HepG2 (cell line): ENCODE measurements around the gene METRNL. TPM values are rescaled to one million over a fixed set of nuclear protein-coding genes. Genes with fewer than 3 reads are reported as not detected.

Experiments
- ATAC-seq: fragments of 200-7000 bp; cut with Tn5 transposase; 3 replicates; pipeline ENCODE4 v1.9.1; 2020; ENCODE audit warnings: mild to moderate bottlenecking, moderate library complexity
- BruUV-seq: library from RNA; stranded (reverse); fragments of 400-500 nt; replicated peaks from 2 replicates; lab custom pipeline; 2021; lab: Mats Ljungman, UMichigan
- CTCF ChIA-PET: fragments of 300-600 bp; formaldehyde crosslinking; extraction: SDS; loops from one replicate; lab custom pipeline; 2021; ENCODE audit warnings: low total read pairs, inconsistent platforms, low intra/inter-chr PET ratio; lab: Yijun Ruan, JAX
- POLR2A ChIA-PET: fragments of 350-600 bp; sonication (Branson Sonifier 250); formaldehyde crosslinking; loops from one replicate; lab custom pipeline; 2020; ENCODE audit warnings: antibody characterized with exemption, inconsistent platforms; lab: Yijun Ruan, JAX
- DNase-seq: peaks from one replicate; pipeline ENCODE4 v3.0.0-alpha.2; 2015; ENCODE audit warnings: low spot score
- FAIRE-seq: peaks from 3 replicates; lab custom pipeline; 2011; peaks lifted over from hg19 to GRCh38; lab: Jason Lieb, UNC
- H2AFZ ChIP-seq: one replicate; pipeline ENCODE4 v1.6.1; 2011; ENCODE audit warnings: low read length, inconsistent platforms
- H3K27ac ChIP-seq: fragments of 300-600 bp; 3 replicates; pipeline ENCODE4 v1.8.0; 2011; ENCODE audit warnings: mixed run types, mild to moderate bottlenecking, mixed read lengths, low read length, inconsistent platforms; ENCODE audit not compliant: insufficient read depth; ENCODE audit errors: extremely low read length
- H3K27me3 ChIP-seq, 2 experiments: fragments of 200-600 bp in 1 of 2; 2 replicates in 1 of 2; 3 replicates in 1 of 2; pipeline versions ENCODE4 v1.6.0 to v1.8.0; 2011; ENCODE audit warnings: low read length in 2 of 2, mild to moderate bottlenecking in 2 of 2, moderate library complexity in 2 of 2, inconsistent platforms in 1 of 2; ENCODE audit not compliant: insufficient read depth in 2 of 2, control insufficient read depth in 1 of 2
- H3K36me3 ChIP-seq, 2 experiments: fragments of 200-600 bp in 1 of 2; replicated peaks in 1 of 2; 2 replicates in 1 of 2; 3 replicates in 1 of 2; pipeline versions ENCODE4 v1.5.1 to v1.8.0; 2011; ENCODE audit warnings: low read length in 2 of 2, inconsistent platforms in 1 of 2; ENCODE audit not compliant: insufficient read depth in 2 of 2, control insufficient read depth in 1 of 2
- H3K4me1 ChIP-seq: 2 replicates; pipeline ENCODE4 v1.5.1; 2012; ENCODE audit warnings: low read length, inconsistent platforms; ENCODE audit not compliant: insufficient read depth
- H3K4me2 ChIP-seq: 2 replicates; pipeline ENCODE4 v1.6.0; 2011; ENCODE audit warnings: low read depth, low read length, inconsistent platforms
- H3K4me3 ChIP-seq, 3 experiments: fragments of 200-600 bp in 1 of 3; sonication (generic), shearing (Covaris generic) in 1 of 3; replicated peaks in 1 of 3; 2 replicates each; pipeline ENCODE4 v1.5.1; 2011 to 2016; ENCODE audit warnings: low read length in 3 of 3, inconsistent platforms in 2 of 3, low read depth in 2 of 3, mild to moderate bottlenecking in 2 of 3, control low read depth in 1 of 3, mixed read lengths in 1 of 3; ENCODE audit not compliant: insufficient read depth in 1 of 3
- H3K79me2 ChIP-seq: one replicate; pipeline ENCODE4 v1.6.1; 2011; ENCODE audit warnings: low read length, inconsistent platforms; ENCODE audit not compliant: insufficient read depth
- H3K9ac ChIP-seq: 2 replicates; pipeline ENCODE4 v1.6.0; 2011; ENCODE audit warnings: mild to moderate bottlenecking, low read depth, low read length, inconsistent platforms; ENCODE audit not compliant: insufficient read depth
- H3K9me3 ChIP-seq: 2 replicates; pipeline ENCODE4 v1.5.1; 2012; ENCODE audit warnings: mild to moderate bottlenecking, low read length
- H4K20me1 ChIP-seq: 2 replicates; pipeline ENCODE4 v1.6.0; 2011; ENCODE audit warnings: inconsistent platforms, mild to moderate bottlenecking, low read length, moderate library complexity; ENCODE audit not compliant: insufficient read depth
- AGO1 ChIP-seq: fragments of 200-400 bp; formaldehyde crosslinking; IDR thresholded peaks from 2 replicates; pipeline ENCODE4 v1.6.1; 2017; ENCODE audit warnings: mild to moderate bottlenecking, low read depth, low read length, moderate library complexity; ENCODE audit not compliant: poor library complexity, severe bottlenecking
- ARHGAP35 ChIP-seq: sonication (generic); formaldehyde crosslinking; IDR thresholded peaks from 2 replicates; pipeline ENCODE4 v1.9.0; 2022; ENCODE audit warnings: mild to moderate bottlenecking, inconsistent platforms, moderate library complexity, missing genetic modification reagents, borderline replicate concordance
- ATF7 ChIP-seq, 2 experiments: fragments of 450-650 bp in 1 of 2; sonication (generic) in 1 of 2; formaldehyde crosslinking in 1 of 2; IDR thresholded peaks; 2 replicates each; pipeline versions ENCODE4 v1.4.0 to v1.6.1; 2016 to 2020; ENCODE audit warnings: antibody characterized with exemption in 1 of 2, mild to moderate bottlenecking in 1 of 2, missing genetic modification reagents in 1 of 2
- FOXA3 ChIP-seq: IDR thresholded peaks from 2 replicates; pipeline ENCODE4 v1.6.1; 2016; ENCODE audit warnings: missing genetic modification reagents, missing compliant biosample characterization
- KLF13 ChIP-seq: sonication (generic); formaldehyde crosslinking; IDR thresholded peaks from 2 replicates; pipeline ENCODE4 v1.4.0; 2020; ENCODE audit warnings: mild to moderate bottlenecking, missing genetic modification reagents
- NRL ChIP-seq: sonication (generic); formaldehyde crosslinking; IDR thresholded peaks from 2 replicates; pipeline ENCODE4 v1.5.0; 2020; ENCODE audit warnings: missing genetic modification reagents, mild to moderate bottlenecking, moderate library complexity, borderline replicate concordance
- PLRG1 ChIP-seq: fragments of 450-650 bp; conservative IDR thresholded peaks from 2 replicates; pipeline ENCODE4 v1.6.1; 2016
- PPARG ChIP-seq: conservative IDR thresholded peaks from 2 replicates; pipeline ENCODE4 v1.6.1; 2016; ENCODE audit warnings: missing biosample characterization, missing genetic modification reagents
- RARA ChIP-seq: IDR thresholded peaks from 2 replicates; pipeline ENCODE4 v1.6.1; 2016; ENCODE audit warnings: missing genetic modification reagents, missing compliant biosample characterization
- ZBTB20 ChIP-seq: sonication (generic); formaldehyde crosslinking; IDR thresholded peaks from 2 replicates; pipeline ENCODE4 v1.8.1; 2023; ENCODE audit warnings: missing genetic modification reagents, low read depth, mild to moderate bottlenecking, borderline replicate concordance
- ZNF317 ChIP-seq: sonication (generic); formaldehyde crosslinking; IDR thresholded peaks from 2 replicates; pipeline ENCODE4 v1.5.0; 2020; ENCODE audit warnings: mild to moderate bottlenecking, missing genetic modification reagents
- ZNF337 ChIP-seq: sonication (generic); formaldehyde crosslinking; IDR thresholded peaks from 2 replicates; pipeline ENCODE4 v1.5.1; 2020; ENCODE audit warnings: missing genetic modification reagents, low read depth, mild to moderate bottlenecking, borderline replicate concordance
- ZNF383 ChIP-seq: sonication (generic); formaldehyde crosslinking; IDR thresholded peaks from 2 replicates; pipeline ENCODE4 v1.4.0; 2020; ENCODE audit warnings: missing genetic modification reagents, mild to moderate bottlenecking, borderline replicate concordance
- ZSCAN29 ChIP-seq: sonication (generic); formaldehyde crosslinking; conservative IDR thresholded peaks from 2 replicates; pipeline ENCODE4 v1.4.0; 2020; ENCODE audit warnings: mild to moderate bottlenecking, missing genetic modification reagents
- WGBS: methylation state at CpG from one replicate; pipeline ENCODE4 v1.1.6; 2017; ENCODE audit warnings: low lambda C conversion rate; 5-methylcytosine and 5-hydroxymethylcytosine counted together
- in situ Hi-C: cut with HindIII; loops from 2 replicates; pipeline ENCODE4 v1.10.0; 2017; ENCODE audit warnings: low pct_unique_long_range_greater_than_20kb; ENCODE audit not compliant: extremely low pct_ligation_motif_present
- intact Hi-C: fragments of 100-400 bp; cut with micrococcal nuclease; formaldehyde crosslinking; loops from one replicate; pipeline ENCODE4 v1.10.0; 2022; ENCODE audit not compliant: unreplicated experiment
- polyA plus RNA-seq, 8 experiments: library from polyadenylated mRNA; depleted of rRNA in 3 of 8; stranded (reverse) in 7 of 8; unstranded in 1 of 8; fragments of >200 nt; fragmentation: Illumina TruSeq in 4 of 8; extraction: Trizol in 4 of 8; gene quantifications; 2 replicates each; pipeline versions ENCODE4 v1.2.1 to v1.2.3, GENCODE V29; 2011 to 2016; ENCODE audit warnings: low read depth in 4 of 8, missing spikeins in 1 of 8, mixed read lengths in 1 of 8; ENCODE audit not compliant: insufficient read depth in 1 of 8
- total RNA-seq, 5 experiments: library from RNA; depleted of rRNA; stranded (reverse); fragments of >200 nt; fragmentation: Illumina TruSeq; extraction: Trizol; gene quantifications; 2 replicates each; pipeline ENCODE4 v1.2.3, GENCODE V29; 2016; ENCODE audit warnings: low read depth in 1 of 5

Gene METRNL
- total and polyA plus RNA-seq, 2 of the 13 experiments (the other 11 are each of a cell fraction or from before 2014, with no cell fraction given): 0.66 to 0.84 TPM

DNA sequence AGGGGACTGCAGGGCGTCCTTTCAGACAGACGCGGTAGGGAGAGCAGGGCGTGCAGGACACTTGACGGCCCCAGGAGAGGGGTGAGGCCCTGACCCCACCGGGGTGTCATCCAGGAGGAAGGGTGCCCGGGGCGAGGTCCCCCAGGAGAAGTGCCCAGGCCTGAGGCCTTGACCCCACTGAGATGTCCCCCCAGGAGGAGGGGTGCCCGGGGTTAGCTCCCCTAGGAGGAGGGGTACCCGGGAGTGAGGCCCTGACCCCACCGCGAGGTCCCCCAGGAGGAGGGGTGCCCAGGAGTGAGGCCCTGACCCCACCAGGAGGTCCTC, 27.2 kb upstream of the METRNL start (continued):
- TF ChIP-seq PLRG1: no peak
- no peak for TF ChIP-seq KLF13
- TF ChIP-seq ARHGAP35 (CRISPR knock-in tag): no peak; the same call in 1 of the 2 replicates
- TF ChIP-seq ZNF317 (CRISPR knock-in tag): no peak
- TF ChIP-seq RARA (CRISPR knock-in tag): 0 out of 2 replicates have a peak, but pooled peaks have one; percentile 1
- no peak for TF ChIP-seq ZNF383 (CRISPR knock-in tag)
- no peak for TF ChIP-seq FOXA3
- TF ChIP-seq ATF7 (IDR thresholded peaks at IDR 0.05): no peak
- TF ChIP-seq ATF7 (CRISPR knock-in tag; IDR thresholded peaks at IDR 0.05): no peak; the same call in 1 of the 2 replicates

DNA sequence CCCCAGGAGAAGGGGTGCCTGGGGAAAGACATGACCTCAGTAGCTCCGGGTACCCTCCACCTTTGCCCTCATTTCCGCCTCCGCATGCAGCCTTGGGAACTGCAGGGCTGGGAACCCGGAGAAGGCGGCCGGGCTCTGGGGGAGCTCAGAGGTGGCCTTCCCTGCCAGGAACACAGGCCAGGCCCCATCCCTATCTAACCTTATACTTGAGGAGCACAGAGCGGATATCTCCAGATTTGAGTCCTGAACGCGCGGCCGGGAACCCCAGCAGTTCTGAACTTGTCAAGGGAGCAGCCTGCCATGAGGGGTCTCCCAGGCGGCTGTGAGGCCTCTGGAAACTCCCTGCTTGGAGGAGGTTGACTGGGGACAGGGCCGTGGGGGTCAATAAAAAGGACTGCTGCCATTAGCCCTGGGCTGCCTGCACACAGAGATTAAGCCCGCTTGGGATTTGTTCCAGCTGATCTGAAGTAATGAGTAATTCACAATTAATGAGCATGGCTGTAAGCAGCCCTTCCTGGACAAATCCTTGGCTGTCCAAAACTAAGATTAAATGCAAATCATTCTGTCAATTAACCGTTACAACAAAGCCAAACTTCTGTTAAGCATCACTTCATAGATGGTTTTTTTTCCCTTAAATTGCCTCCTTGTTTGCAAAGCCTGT, 26.3 kb upstream of the METRNL start:
- no peak overlapping the region for H3K27ac ChIP-seq
- no peak for TF ChIP-seq ZSCAN29 (CRISPR knock-in tag)
- TF ChIP-seq NRL (CRISPR knock-in tag): 0 out of 2 replicates have a peak, but pooled peaks have one; percentile 33
- no peak for TF ChIP-seq ZBTB20 (CRISPR knock-in tag)
- TF ChIP-seq AGO1: peak; percentile 33
- no peak for TF ChIP-seq ZNF337 (CRISPR knock-in tag)
- TF ChIP-seq PPARG (CRISPR knock-in tag): 0 out of 2 replicates have a peak, but pooled peaks have one; percentile 44
- in situ Hi-C loops (no loop called here), intact Hi-C loops (no loop called here)
- FAIRE-seq (no peak), ATAC-seq (no peak), DNase-seq (no peak)
- H3K4me1 ChIP-seq: peaks cover 77% of the 10 kb centered on the region
- no peak overlapping the region for H3K4me2 ChIP-seq
- no peaks in the 10 kb centered on the region for H3K36me3 ChIP-seq
- peaks cover 8 to 44% of the 10 kb centered on the region in 2 experiments; a peak in 4 of 5 replicates for H3K27me3 ChIP-seq
- H3K9ac ChIP-seq: 0 out of 2 replicates have a peak overlapping the region, but pooled peaks have one; percentile 12
- H2AFZ ChIP-seq: no peak overlapping the region
- H4K20me1 ChIP-seq: no peaks in the 10 kb centered on the region
- BruUV-seq: no TSS peak
- H3K4me3 ChIP-seq: peak overlapping the region in 1 of 3 experiments; percentile 76; a peak in 1 of 6 replicates
- ChIA-PET POLR2A (no interaction called here), CTCF (no interaction called here)
- H3K9me3 ChIP-seq: no peaks in the 10 kb centered on the region
- no peaks in the 10 kb centered on the region for H3K79me2 ChIP-seq
- WGBS: 49% methylated on average over 14 of the region's 15 CpGs
